Stimulated activated CD4-positive, alpha-beta T cell treated with anti-CD3 and anti-CD28 coated beads, Interleukin-15, amount 100 ng/mL, for 24 hours (primary cell): Measurements from ENCODE around the gene KIF1B.

Experiments used
- DNase-seq: peaks from one replicate; pipeline ENCODE4 v3.0.0-alpha.2; 2020

Gene KIF1B

GRCh38 chr1:10287023-10287645 is 76.8 kb downstream of the KIF1B start:
- DNase-seq: no peak

GRCh38 chr1:10288029-10288615 is 77.8 kb downstream of the KIF1B start:
- no peak for DNase-seq

- DNase-seq: no peak
These were observed 81.3 kb downstream of the KIF1B start for GRCh38 chr1:10291705-10292104.

- DNase-seq: no peak
These were observed 81.8 kb downstream of the KIF1B start for GRCh38 chr1:10292188-10292587.

GRCh38 chr1:10295481-10296085 is 85.2 kb downstream of the KIF1B start:
- no peak for DNase-seq

- DNase-seq: no peak
These were observed 88.8 kb downstream of the KIF1B start for GRCh38 chr1:10299151-10299550.

GRCh38 chr1:10302416-10302815 is 92.0 kb downstream of the KIF1B start:
- no peak for DNase-seq

- no peak for DNase-seq
These were observed 93.9 kb downstream of the KIF1B start for GRCh38 chr1:10304295-10304694.

- no peak for DNase-seq
These were observed 96.1 kb downstream of the KIF1B start for GRCh38 chr1:10306435-10306834.

GRCh38 chr1:10308001-10308400 is 97.6 kb downstream of the KIF1B start:
- DNase-seq: peak; percentile 5

- DNase-seq: no peak
These were observed 99.1 kb downstream of the KIF1B start for GRCh38 chr1:10309243-10310011.

- DNase-seq: no peak
These were observed 106.4 kb downstream of the KIF1B start for GRCh38 chr1:10316752-10317151.

- DNase-seq: no peak
These were observed 109.4 kb downstream of the KIF1B start for GRCh38 chr1:10319750-10320149.

GRCh38 chr1:10320336-10320735 is 110.0 kb downstream of the KIF1B start:
- no peak for DNase-seq

- DNase-seq: no peak
These were observed 112.5 kb downstream of the KIF1B start for GRCh38 chr1:10322821-10323220.

GRCh38 chr1:10324627-10325026 is 114.3 kb downstream of the KIF1B start:
- DNase-seq: no peak

- no peak for DNase-seq
These were observed 115.2 kb downstream of the KIF1B start for GRCh38 chr1:10325521-10325920.

GRCh38 chr1:10326251-10326650 is 115.9 kb downstream of the KIF1B start:
- DNase-seq: no peak

- no peak for DNase-seq
These were observed 118.0 kb downstream of the KIF1B start for GRCh38 chr1:10328180-10328963.

- DNase-seq: no peak
These were observed 127.1 kb downstream of the KIF1B start for GRCh38 chr1:10337436-10337835.

GRCh38 chr1:10338047-10338446 is 127.7 kb downstream of the KIF1B start:
- DNase-seq: peak; percentile 52

GRCh38 chr1:10338611-10339010 is 128.2 kb downstream of the KIF1B start:
- no peak for DNase-seq

- DNase-seq: no peak
These were observed 128.7 kb downstream of the KIF1B start for GRCh38 chr1:10339036-10339567.
